GM12891 (cell line): Measurements from ENCODE around the gene RERE.

ENCODE experiments used
- POLR2A ChIP-seq: IDR thresholded peaks from 2 replicates; pipeline ENCODE4 v1.6.1; 2011; ENCODE audit warnings: low read depth, low read length, control low read depth
- TAF1 ChIP-seq: IDR thresholded peaks from 2 replicates; pipeline ENCODE4 v1.6.1; 2011; ENCODE audit warnings: low read depth, low read length, control low read depth

DNA sequence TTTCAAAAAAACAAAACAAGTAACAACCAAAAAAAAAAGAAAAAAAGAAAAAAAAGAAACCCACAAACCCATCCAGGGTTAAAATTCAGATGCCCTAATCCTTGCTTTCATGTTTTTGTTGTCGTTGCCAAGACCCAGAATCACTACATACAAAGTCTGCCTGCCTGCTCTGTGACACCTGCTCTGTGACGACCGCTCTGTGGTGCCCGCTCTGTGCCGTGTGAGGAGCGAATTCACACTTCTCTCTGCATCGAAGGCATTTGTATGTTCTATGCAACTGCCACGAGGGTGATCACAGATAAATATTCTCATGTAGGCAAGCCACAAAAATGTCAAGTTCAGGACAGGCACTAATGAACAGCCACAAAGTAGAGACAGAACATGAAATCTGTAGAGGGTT lies 321.0 kb downstream of the RERE start:
- TF ChIP-seq POLR2A (no peak), TAF1 (no peak)
